AG04449 (cell line): ENCODE measurements around the gene CCDC97.
"Not testable (repeated sequence)": the region's sequence is repeated elsewhere in the genome, so short reads cannot be mapped to it uniquely, and the experiment has no call there.

Experiments
- CTCF ChIA-PET: fragments of 350-600 bp; formaldehyde crosslinking; extraction: SDS; loops from one replicate; lab custom pipeline; 2021; ENCODE audit warnings: antibody characterized with exemption; lab: Yijun Ruan, JAX
- POLR2A ChIA-PET: fragments of 400-600, 350-600 bp; formaldehyde crosslinking; extraction: SDS; loops from one replicate; lab custom pipeline; 2020; ENCODE audit warnings: antibody characterized with exemption, inconsistent platforms; lab: Yijun Ruan, JAX
- DNase-seq: peaks from one replicate; pipeline ENCODE4 v3.0.0-alpha.2; 2010; ENCODE audit warnings: low read depth, low spot score
- H3K4me3 ChIP-seq: 2 replicates; pipeline ENCODE4 v1.5.1; 2011; ENCODE audit warnings: low read depth, mild to moderate bottlenecking, control low read depth, low read length
- TF ChIP-seq, protein P1 (sequence below): IDR thresholded peaks from one replicate; pipeline ENCODE4 v1.5.1; 2011; ENCODE audit warnings: mild to moderate bottlenecking, moderate library complexity, low read length, control low read depth, inconsistent platforms; ENCODE audit not compliant: insufficient read depth; ENCODE audit errors: missing control alignments

Gene CCDC97

DNA sequence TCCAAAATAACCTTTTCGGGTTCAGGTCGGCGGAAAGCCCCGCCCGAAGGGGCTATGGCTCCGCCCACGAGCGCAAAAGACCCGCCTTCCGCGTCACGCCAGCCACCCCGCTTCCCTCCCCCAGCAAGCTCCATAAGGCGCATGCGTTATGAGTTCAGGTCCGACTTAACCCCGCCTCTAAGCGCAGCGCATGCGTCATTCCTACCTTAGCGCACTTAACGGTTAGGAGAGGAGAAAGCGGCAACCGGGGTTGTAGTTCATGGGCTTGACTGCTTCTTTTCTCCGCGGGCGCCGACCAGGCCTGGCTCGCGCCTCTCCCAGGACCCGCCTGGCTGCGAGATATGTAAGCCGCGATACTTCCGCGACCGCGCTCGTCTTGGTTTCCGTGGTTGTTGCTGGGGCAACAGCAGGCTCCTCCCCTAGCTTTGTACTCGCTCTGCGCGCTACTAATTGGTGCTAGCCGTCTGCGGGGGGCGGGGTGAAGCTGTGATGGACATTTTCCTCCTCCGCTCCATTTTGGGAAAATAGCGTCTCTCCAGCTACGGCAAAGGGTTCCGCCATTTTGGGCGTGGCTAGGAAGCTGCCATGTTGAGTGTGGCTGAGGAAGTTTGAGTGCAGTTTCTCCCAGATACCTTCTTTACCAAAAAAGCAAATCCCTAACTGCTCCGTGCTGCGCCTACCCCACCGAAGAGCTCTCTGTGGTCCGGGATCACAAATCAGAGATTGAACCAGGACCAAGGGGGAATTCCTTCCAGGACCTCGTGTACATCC, 54.0 kb downstream of the CCDC97 start, which contains the start of gene B9D2:
TSS of gene B9D2 (minus strand) at position 397 of the 771 bp plus-strand sequence. CDS start 630 bp downstream, outside the sequence.
- ChIA-PET POLR2A (interaction anchor here (0.6 to 2.8 kb wide), 2 partner anchors 11 to 137 kb away, joined by 3 to 29 read pairs; partner anchors contain the start of gene TGFB1), CTCF (interaction anchor here (1.2 to 9.7 kb wide), 4 partner anchors 10 to 55 kb away, joined by 3 to 103 read pairs (median 8); partner anchors contain the start of gene TGFB1)
- DNase-seq, result peak; percentile 87
- peak within 1 kb of the TSS; percentile 98 for H3K4me3 ChIP-seq
- TF ChIP-seq, protein P1, sequence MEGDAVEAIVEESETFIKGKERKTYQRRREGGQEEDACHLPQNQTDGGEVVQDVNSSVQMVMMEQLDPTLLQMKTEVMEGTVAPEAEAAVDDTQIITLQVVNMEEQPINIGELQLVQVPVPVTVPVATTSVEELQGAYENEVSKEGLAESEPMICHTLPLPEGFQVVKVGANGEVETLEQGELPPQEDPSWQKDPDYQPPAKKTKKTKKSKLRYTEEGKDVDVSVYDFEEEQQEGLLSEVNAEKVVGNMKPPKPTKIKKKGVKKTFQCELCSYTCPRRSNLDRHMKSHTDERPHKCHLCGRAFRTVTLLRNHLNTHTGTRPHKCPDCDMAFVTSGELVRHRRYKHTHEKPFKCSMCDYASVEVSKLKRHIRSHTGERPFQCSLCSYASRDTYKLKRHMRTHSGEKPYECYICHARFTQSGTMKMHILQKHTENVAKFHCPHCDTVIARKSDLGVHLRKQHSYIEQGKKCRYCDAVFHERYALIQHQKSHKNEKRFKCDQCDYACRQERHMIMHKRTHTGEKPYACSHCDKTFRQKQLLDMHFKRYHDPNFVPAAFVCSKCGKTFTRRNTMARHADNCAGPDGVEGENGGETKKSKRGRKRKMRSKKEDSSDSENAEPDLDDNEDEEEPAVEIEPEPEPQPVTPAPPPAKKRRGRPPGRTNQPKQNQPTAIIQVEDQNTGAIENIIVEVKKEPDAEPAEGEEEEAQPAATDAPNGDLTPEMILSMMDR, result no peak

DNA sequence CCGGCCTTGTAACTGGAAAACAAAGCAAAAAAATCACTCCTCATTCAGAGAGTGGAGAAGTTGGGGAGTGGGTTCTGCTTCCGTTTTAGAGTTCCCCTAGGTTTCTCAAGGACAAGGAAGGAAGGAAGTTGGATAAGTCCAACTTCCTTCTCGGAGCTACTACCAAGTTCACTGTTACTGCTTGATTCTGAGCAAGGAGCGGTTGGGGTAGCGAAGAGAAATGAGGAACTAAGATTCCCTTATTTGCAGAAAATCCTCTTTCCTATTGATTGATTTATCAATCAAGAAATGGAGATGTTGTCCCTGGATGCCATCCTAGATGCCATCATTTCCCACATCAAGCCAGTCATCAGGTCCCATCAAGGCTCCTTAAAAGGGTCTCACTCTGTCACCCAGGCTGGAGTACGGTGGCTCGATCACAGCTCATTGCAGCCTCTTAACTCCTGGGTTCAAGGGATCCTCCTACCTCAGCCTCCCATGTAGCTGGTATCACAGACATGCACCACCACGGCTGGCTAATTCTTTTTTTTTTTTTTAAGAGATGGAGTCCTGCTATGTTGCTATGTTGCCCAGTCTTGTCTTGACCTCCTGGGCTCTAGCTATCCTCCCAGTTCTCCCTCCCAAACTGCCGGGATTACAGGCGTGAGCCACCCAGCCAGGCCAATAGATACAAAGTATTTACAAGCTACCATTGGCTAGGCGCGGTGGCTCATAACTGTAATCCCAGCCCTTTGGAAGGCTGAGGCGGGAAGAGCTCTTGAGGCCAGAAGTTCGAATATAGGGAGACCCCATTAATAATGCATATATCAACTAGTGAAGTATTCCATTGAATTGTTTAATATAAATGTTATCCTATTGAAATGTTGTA, 54.8 kb downstream of the CCDC97 start:
- CTCF ChIA-PET, result interaction anchor here (0.9 to 9.7 kb wide), 6 partner anchors 11 to 56 kb away, joined by 3 to 103 read pairs (median 4); partner anchors contain the start of genes TGFB1 and TMEM91
- POLR2A ChIA-PET, result interaction anchor here (0.6 to 2.8 kb wide), 3 partner anchors 12 to 138 kb away, joined by 3 to 29 read pairs (median 3); partner anchors contain the start of gene TGFB1
- TF ChIP-seq, protein P1, result no peak
- DNase-seq, result no peak
- peak overlapping the region; percentile 98 for H3K4me3 ChIP-seq

DNA sequence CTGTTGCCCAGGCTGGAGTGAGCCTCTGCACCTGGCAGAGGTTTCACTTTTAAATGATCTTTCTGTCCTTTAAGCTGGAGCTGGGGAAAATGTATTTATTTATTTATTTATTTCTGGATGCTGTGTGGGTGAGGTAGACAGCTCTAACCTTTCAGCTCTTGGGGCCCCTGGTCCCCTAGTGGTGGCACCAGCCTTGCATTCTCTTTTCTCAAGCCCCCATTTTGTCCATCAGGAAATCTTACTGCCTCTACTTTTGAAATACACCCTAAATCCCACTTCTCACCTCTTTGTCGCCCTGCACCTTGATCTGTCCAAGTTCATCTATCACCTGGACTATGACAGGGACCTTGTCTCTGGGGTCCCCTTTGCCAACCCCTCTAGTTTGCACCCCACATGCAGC, 56.1 kb downstream of the CCDC97 start:
- TF ChIP-seq, protein P1, result no peak
- no peak overlapping the region for H3K4me3 ChIP-seq
- CTCF ChIA-PET, result interaction anchor here (2.7 to 9.7 kb wide), 2 partner anchors 12 to 58 kb away, joined by 6 to 103 read pairs; partner anchors contain the start of gene TGFB1
- DNase-seq, result no peak
- POLR2A ChIA-PET, result interaction anchor here (1.4 kb wide), 1 partner anchor 15 kb away, joined by 3 read pairs; no protein-coding TSS in a partner anchor

DNA sequence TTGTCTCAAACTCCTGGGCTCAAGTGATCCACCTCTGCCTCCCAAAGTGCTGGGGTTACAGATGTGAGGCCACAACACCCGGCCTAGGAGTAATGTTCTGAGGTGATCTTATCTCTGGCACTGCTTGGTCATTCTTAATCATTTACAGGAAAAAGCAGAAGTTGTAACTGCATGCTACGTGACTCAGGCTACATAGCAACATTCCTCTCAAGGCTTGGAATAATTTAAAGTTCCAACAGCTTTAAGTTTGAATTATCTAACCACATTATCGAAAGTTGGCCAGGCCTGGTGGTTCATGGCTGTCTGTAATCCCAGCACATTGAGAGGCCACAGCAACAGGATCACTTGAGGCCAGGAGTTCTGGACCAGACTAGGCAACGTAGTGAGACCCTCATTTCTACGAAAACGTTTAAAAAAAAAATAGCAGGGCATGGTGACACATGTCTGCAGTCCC, 57.9 kb downstream of the CCDC97 start:
- TF ChIP-seq, protein P1, result no peak
- POLR2A ChIA-PET, result interaction anchor here (0.6 to 0.9 kb wide), 3 partner anchors 12 to 29 kb away, joined by 3 to 7 read pairs (median 3); no protein-coding TSS in a partner anchor
- H3K4me3 ChIP-seq, result no peak overlapping the region
- CTCF ChIA-PET, result interaction anchor here (0.7 to 9.7 kb wide), 4 partner anchors 11 to 1044 kb away, joined by 3 to 103 read pairs (median 6); partner anchors contain the start of gene TGFB1
- peak; percentile 88 for DNase-seq

DNA sequence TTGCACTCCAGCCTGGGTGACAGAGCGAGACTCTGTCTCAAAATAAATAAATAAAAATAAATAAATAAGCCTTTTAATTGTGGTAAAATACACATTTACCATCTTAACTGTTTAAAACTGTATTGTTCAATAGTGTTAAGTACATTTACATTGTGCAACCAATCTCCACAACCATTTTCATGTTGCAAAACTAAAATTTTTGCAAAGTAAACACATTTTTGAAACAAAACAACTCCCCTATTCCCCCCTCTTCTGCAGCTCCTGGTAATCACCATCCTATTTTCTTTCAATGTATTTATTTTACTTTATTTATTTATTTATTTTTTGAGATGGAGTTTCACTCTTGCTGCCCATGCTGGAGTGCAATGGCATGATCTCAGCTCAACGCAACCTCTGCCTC, 59.8 kb downstream of the CCDC97 start:
- CTCF ChIA-PET, result interaction anchor here (0.7 to 9.7 kb wide), 4 partner anchors 9 to 61 kb away, joined by 3 to 103 read pairs (median 6); partner anchors contain the start of gene TGFB1
- POLR2A ChIA-PET, result no interaction called here
- TF ChIP-seq, protein P1, result no peak

DNA sequence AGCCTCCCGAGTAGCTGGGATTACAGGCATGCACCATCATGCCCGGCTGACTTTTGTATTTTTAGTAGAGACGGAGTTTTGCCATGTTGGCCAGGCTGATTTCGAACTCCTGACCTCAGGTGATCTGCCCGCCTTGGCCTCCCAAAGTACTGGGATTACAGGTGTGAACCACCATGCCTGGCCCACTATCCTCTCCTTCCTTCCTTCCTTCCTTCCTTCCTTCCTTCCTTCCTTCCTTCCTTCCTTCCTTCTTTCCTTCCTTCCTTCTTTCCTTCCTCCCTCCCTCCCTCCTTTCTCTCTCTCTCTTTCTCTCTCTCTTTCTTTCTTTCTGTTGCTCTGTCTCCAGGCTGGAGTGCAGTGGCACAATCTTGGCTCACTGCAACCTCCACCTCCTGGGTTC, 61.1 kb downstream of the CCDC97 start:
- H3K4me3 ChIP-seq, POLR2A ChIA-PET, DNase-seq: not testable (repeated sequence)
- CTCF ChIA-PET, result interaction anchor here (9.7 kb wide), 1 partner anchor 17 kb away, joined by 103 read pairs; the partner anchor contains the start of gene TGFB1

More for the DNA sequence above, 59.8 kb downstream of the CCDC97 start:
- no peak overlapping the region for H3K4me3 ChIP-seq
- no peak for DNase-seq
